NCI-H446 (cell line): ENCODE measurements around the gene ASCC3.

Experiments used
- DNase-seq, 2 experiments: peaks; one replicate each; lab custom pipeline; 2025; lab: John Stamatoyannopoulos, UW

ASCC3 gene

GRCh38 chr6:100575921-100576320 is 305.2 kb downstream of the ASCC3 start:
- peak; percentile 24 to 40 for DNase-seq

DNA sequence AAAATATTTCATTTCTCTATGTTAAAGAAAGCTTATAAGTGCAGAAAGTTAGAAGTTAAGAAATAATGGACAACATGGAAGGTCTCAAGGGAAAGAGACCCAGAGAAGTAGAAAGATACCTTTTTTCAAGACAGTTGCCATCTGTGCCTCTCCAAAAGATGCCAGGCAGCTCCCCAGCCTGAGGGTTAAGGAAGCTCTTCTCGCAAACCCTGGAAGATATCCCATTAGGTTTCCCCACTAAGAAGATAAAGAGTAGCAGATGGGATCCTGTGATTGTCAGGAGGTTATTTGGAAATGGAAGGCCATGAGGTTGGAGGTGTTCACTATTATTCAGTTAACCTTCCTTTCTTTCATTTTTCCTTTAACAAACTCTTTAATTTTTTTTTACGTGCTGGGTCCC is 306.3 kb downstream of the ASCC3 start:
- peak; percentile 15 to 72 for DNase-seq

DNA sequence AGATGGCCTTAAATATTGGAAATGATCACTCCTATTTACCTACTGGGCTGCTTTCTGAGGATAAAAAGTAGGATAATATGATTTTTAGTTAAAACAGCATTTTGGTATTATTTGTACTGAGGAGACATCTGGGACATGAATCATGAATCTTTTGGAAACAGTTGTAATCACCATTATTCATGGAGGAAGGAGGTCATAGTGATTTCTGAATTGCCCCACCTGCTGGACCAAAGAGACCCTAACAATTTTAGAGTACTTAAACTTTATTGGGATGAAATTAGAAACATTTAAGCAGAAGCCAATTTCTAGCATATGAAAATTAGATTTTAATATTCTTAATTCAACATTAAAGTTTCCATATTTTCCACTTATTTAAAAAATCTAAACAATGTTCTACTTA is 308.0 kb downstream of the ASCC3 start:
- peak in 1 of 2 experiments; percentile 9 for DNase-seq

GRCh38 chr6:100568255-100568654 is 312.9 kb downstream of the ASCC3 start:
- no peak for DNase-seq

DNA sequence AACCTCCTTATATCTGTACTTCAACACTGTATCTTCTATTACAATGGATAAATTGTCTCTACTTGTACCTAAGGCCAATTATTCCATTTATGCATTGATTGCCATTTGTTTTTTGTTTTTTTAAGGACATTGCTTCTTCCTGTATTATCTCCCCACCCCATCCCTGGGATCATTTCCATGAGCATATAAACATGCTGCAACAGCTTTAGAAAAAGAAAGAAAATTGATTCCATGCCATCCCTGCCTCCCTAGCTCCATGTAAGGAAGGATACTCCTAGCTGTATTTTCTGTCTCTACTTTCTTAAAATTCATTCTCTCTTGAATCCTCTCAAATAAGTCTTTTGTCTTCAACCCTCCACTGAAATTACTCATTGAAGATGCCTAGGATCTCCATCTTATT is 314.6 kb downstream of the ASCC3 start:
- DNase-seq, result no peak

GRCh38 chr6:100565439-100566104 is 315.6 kb downstream of the ASCC3 start:
- DNase-seq, result no peak

- no peak for DNase-seq
These were observed 321.3 kb downstream of the ASCC3 start for GRCh38 chr6:100559859-100560258.

GRCh38 chr6:100554228-100554627 is 326.9 kb downstream of the ASCC3 start:
- DNase-seq, result no peak

GRCh38 chr6:100553243-100553642 is 327.9 kb downstream of the ASCC3 start:
- DNase-seq, result no peak

DNA sequence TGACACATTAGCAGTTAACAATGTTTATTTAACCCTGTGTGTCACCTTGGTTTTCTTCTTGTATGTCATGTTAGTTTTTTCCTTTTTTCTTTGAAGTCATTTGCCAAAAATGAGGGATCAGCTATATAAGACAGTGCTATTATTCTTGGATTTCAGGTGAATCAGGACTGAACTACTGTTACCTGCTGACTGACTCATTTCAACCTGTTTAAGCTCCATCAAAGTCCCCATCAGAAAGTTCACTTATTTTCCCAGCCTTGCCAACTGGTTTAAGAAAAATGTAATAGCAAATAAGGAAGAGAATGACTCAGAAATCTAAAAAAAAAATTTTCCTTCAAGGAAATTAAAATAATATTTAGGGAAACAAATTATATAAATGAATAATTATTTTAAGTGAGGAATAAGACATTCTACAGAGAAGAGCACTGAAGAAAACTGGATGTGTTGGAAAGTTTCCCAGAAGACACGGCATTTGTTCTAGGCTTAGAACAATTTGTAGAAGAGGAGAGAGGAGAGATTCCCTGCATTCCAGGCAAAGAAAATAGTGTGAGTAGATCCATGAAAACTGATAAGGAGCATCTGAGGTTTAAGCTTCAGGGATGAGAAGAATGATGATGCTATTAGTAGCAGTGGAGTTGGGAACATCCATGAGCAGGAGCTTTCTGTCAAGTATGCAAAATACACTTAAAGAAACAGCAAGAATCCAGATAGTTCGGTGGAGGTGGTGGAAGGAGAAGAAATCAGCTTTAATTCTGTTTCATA is 331.5 kb downstream of the ASCC3 start:
- no peak for DNase-seq

DNA sequence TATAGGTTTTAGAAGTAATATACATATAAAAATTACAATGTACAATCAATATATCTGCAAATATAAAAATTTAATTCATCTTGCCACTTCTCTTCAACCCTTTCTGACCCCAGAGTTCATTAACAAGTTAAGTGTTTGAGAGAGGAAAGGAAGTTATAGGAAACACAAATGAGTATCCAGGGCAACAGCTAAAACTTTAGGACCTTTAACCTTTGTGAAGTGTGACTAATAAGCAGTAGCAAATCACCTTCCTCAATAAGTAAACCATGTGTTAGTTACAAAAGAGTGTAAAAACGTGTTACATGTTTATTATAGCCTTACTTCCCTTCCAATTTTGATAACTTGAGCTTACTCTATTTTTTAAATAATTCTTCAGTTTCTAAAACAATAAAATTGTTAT is 343.0 kb downstream of the ASCC3 start:
- no peak for DNase-seq

DNA sequence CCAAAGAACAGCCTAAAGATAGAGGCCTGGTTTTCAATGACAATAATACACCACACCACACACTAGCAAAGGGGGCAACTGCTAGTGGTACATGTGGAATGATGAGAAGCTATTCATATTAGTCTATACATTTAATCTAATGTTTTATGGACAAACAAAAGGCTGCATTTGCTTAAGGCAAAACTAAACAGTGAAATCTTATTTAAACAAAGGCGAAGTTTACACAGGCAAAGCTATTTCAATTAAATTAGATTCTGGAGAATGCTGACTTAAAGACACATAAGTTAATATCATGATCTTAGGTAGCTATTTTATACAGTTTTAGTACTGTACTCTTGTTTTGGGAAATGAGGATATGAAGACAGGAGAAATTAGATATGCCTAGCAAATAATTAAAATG is 362.5 kb downstream of the ASCC3 start:
- DNase-seq, result no peak

GRCh38 chr6:100517633-100518032 is 363.5 kb downstream of the ASCC3 start:
- no peak for DNase-seq

DNA sequence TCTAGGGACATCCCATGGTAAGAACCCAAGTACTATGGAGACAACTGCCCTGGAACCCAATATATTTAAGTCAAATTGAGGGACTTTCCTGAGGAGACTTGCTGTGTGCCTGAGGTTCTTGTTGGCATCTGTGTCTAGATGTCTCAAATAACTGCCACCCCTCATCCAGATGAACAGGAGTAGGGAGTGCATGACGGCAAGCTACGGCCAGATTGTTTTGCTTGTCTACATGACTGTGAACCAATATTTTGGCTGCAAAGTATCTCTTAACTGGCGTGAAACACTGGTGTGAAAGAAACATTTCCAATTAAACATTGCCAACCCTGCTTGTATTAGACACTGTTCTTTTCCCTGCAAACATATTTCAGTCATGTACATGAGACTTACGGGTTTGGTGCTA is 364.0 kb downstream of the ASCC3 start:
- peak; percentile 27 to 68 for DNase-seq

DNA sequence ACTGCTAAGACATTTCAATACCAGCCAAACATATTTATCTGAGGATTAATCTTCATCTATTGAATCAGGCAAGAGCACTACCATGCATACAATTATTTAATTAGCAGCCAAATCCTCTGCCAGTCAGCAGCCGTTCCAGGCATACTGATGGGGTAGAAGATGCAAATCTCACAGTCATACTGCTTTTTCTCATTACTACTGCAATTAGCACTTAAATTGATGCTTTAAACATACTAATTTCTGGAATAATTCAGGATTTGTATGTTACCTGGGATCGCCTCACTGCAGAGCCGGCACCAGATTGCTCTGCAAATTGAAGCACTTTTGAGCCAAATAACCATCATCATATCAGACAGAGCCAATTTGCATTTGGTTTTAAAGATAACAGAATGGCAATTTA is 366.5 kb downstream of the ASCC3 start:
- no peak for DNase-seq

DNA sequence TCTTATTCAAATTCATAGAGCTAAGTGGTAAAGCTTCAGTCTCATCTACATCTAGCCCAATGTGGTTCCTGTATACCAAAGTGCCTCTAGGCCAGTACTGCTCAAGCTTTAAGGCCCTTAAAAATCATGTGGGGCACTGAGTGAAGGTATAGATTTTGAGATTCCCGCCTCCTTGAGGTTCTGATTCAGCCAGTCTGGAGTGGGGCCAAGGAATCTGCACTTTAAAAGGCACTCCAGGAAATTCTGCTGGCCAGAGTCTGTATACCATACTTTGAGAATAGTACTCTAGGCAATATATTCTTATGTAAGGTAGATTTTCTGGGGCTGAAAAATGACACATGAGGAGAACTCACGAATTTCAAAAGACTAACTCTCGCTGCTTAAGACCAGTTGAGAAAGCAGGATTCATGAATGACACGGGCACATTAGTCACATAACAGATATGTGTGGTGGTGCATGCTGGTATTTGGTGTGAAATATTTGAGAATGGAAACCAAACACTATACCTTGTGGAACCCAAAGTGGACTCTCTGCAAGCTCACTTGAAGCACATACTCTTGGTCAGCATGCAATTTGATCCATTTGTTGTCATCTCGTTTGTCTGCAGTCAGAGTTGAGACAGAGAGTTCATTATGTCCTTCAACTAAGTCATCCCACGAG is 368.8 kb downstream of the ASCC3 start:
- no peak for DNase-seq

- DNase-seq, result no peak
These were observed 372.0 kb downstream of the ASCC3 start for GRCh38 chr6:100509101-100509500.

GRCh38 chr6:100506651-100507050 is 374.5 kb downstream of the ASCC3 start:
- no peak for DNase-seq

- no peak for DNase-seq
These were observed 376.1 kb downstream of the ASCC3 start for GRCh38 chr6:100504786-100505737.

DNA sequence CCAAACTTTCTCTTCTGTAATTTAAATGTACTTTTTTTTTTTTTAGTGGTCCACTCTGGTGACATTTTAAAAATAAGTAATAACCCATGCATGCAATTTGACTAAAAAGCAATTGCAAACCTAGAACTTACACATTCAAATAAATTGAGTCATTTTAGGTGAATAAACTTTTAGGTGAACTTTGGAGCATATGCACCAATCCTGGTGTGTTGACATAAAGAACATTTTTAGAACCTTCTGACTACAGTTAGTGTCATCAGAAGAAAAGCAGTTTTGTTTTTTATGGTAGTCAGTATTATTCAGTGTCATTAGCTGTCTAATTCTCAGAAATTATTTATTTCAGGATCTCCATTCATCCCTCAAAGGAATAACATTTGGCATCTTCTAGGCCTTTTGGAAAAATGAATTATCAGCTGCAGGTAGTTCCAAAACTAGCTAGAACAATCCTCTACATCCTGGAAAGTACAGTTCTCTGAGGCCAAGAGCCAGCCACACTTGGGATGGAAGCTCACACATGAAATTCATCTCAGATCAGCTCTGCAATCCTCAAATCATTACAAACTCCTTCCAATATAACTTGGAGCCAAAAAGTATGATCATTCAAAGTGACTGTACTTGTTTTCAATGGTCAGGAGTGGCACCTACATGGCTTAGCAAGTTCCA is 378.0 kb downstream of the ASCC3 start:
- DNase-seq, result no peak

- no peak for DNase-seq
These were observed 387.8 kb downstream of the ASCC3 start for GRCh38 chr6:100493206-100493888.
